HCT116 (cell line): Measurements from ENCODE around the gene FALEC.

Source experiments
- CTCF ChIP-seq, 3 experiments: fragments of 200-600 bp in 1 of 3; sonication (generic) in 1 of 3; IDR thresholded peaks in 2 of 3; conservative IDR thresholded peaks in 1 of 3; 2 replicates each; pipeline ENCODE4 v1.5.1; 2012 to 2017; ENCODE audit warnings: low read depth in 2 of 3, low read length in 2 of 3, antibody characterized with exemption in 1 of 3, borderline replicate concordance in 1 of 3, control low read depth in 1 of 3, mild to moderate bottlenecking in 1 of 3, mixed read lengths in 1 of 3, mixed run types in 1 of 3, moderate library complexity in 1 of 3; ENCODE audit not compliant: insufficient read depth in 1 of 3
- EZH2phosphoT487 ChIP-seq: fragments of 200-600 bp; IDR thresholded peaks from 2 replicates; pipeline ENCODE4 v1.6.1; 2018; ENCODE audit warnings: antibody characterized with exemption, borderline replicate concordance
- RAD21 ChIP-seq: IDR thresholded peaks from 2 replicates; pipeline ENCODE4 v1.6.1; 2012; ENCODE audit warnings: low read depth, mild to moderate bottlenecking
- REST ChIP-seq: IDR thresholded peaks from 2 replicates; pipeline ENCODE4 v1.6.1; 2012; ENCODE audit warnings: low read depth
- TCF7L2 ChIP-seq: IDR thresholded peaks from 2 replicates; pipeline ENCODE4 v1.7.0; 2011; ENCODE audit warnings: borderline replicate concordance, inconsistent platforms; ENCODE audit not compliant: insufficient read depth, insufficient read length; ENCODE audit errors: extremely low read depth
- ZNF274 ChIP-seq: fragments of 200-500 bp; sonication (Bioruptor generic); IDR thresholded peaks from 2 replicates; pipeline ENCODE4 v1.6.1; 2014; ENCODE audit warnings: mild to moderate bottlenecking, low read depth, low read length, inconsistent platforms

- TF ChIP-seq EZH2phosphoT487 (no peak), RAD21 (no peak), TCF7L2 (no peak), ZNF274 (no peak), REST (no peak), CTCF (IDR thresholded peaks at IDR 0.05 in 2 of 3, conservative IDR thresholded peaks at IDR 0.05 in 1 of 3; ENCODE audit: borderline replicate concordance in 1 of 3, insufficient read depth in 1 of 3, low read depth in 2 of 3, low read length in 2 of 3) (no peak)
Observed at GRCh38 chr1:150514913-150515327, 632 bp upstream of the FALEC start.
